Endometrium (tissue), 2 donors: ENCODE measurements around the gene NCSTN.
A peak's percentile ranks its signal among the peaks of the same experiment; 100 is the strongest.
"Not testable (repeated sequence)": the region's sequence is repeated elsewhere in the genome, so short reads cannot be mapped to it uniquely, and the experiment has no call there.

Experiments used
- FAIRE-seq: peaks from 2 replicates; lab custom pipeline; 2012; peaks lifted over from hg19 to GRCh38; lab: Jason Lieb, UNC
- donor health status: control.
- donor health status: control.

The NCSTN gene

GRCh38 chr1:160371756-160372155 lies 28.6 kb downstream of the NCSTN start:
- no peak for FAIRE-seq

GRCh38 chr1:160373696-160374095 lies 30.5 kb downstream of the NCSTN start:
- FAIRE-seq, result no peak

- no peak for FAIRE-seq
These were observed 31.3 kb downstream of the NCSTN start for GRCh38 chr1:160374306-160375110.

GRCh38 chr1:160375788-160376524 lies 32.8 kb downstream of the NCSTN start:
- no peak for FAIRE-seq

- FAIRE-seq, result peak; percentile 33
These were observed 33.4 kb downstream of the NCSTN start for GRCh38 chr1:160376525-160377131.

GRCh38 chr1:160377585-160378206 lies 34.5 kb downstream of the NCSTN start:
- no peak for FAIRE-seq

GRCh38 chr1:160384812-160385211 lies 41.6 kb downstream of the NCSTN start:
- FAIRE-seq, result not testable (repeated sequence)

- not testable (repeated sequence) for FAIRE-seq
These were observed 45.2 kb downstream of the NCSTN start for GRCh38 chr1:160388406-160388805.

GRCh38 chr1:160394673-160395072 lies 51.5 kb downstream of the NCSTN start:
- FAIRE-seq, result no peak

- no peak for FAIRE-seq
These were observed 54.5 kb downstream of the NCSTN start for GRCh38 chr1:160397651-160398050.

- FAIRE-seq, result no peak
These were observed 55.6 kb downstream of the NCSTN start for GRCh38 chr1:160398823-160399222.

- FAIRE-seq, result no peak
These were observed 56.5 kb downstream of the NCSTN start for GRCh38 chr1:160399544-160400222.

GRCh38 chr1:160400223-160400645 lies 57.1 kb downstream of the NCSTN start, which contains the start of gene VANGL2:
Gene VANGL2, plus strand, starts transcription at chr1:160400564. Its CDS starts 15,274 bp downstream, at chr1:160415838.
- no peak for FAIRE-seq

- FAIRE-seq, result no peak
These were observed 57.7 kb downstream of the NCSTN start for GRCh38 chr1:160400646-160401486.

GRCh38 chr1:160401487-160401805 lies 58.3 kb downstream of the NCSTN start:
- FAIRE-seq, result no peak

GRCh38 chr1:160402001-160402795 lies 59.0 kb downstream of the NCSTN start:
- FAIRE-seq, result no peak

- FAIRE-seq, result no peak
These were observed 60.1 kb downstream of the NCSTN start for GRCh38 chr1:160403244-160403643.

GRCh38 chr1:160404094-160404493 lies 60.9 kb downstream of the NCSTN start:
- no peak for FAIRE-seq

- FAIRE-seq, result no peak
These were observed 62.2 kb downstream of the NCSTN start for GRCh38 chr1:160405331-160405877.
